ENCODE measurements around the gene TERT. TPM values are rescaled to one million over a fixed set of nuclear protein-coding genes. Genes with fewer than 3 reads are reported as not detected.

Gene TERT
- total and polyA plus RNA-seq, 2 of the 4 experiments (the other 2 are of a cell fraction) = not detected

DNA sequence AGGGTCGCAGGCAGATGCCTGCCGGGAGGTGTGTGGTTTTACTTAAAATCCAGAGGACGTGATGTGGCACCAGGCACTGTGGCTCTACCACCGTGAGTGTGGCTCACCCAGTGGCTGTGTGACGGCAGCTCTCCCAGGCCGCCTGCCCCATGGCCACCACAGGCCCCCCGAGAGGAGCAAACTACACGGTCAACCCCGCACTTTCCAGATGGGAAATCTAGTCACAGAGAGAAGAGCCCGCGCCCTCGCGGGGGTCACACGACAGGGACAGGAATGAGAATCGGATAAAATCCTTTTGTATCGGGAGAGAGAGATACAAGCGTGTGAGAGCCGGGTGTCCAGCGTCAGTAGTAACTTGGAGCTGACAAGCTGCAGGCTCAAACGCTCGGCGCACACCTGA is 24.4 kb downstream of the TERT start:
- no peak overlapping the region for H4K91ac ChIP-seq (ENCODE audit: insufficient read depth, low read depth, low read length)
- 95% methylated on average over 10 of the region's 22 CpGs; no CpG with 5 or more reads in 1 of the 2 experiments for WGBS, 2 experiments (ENCODE audit: extremely low coverage in 2 of 2, insufficient read length in 1 of 2)
- H3K9me3 ChIP-seq (ENCODE audit: control insufficient read depth, insufficient read depth, low read length) = peaks cover 27% of the 10 kb centered on the region
- DNase-seq (no peak), ATAC-seq (ENCODE audit: low read depth) (no peak)
- no peak overlapping the region for H2BK15ac ChIP-seq (ENCODE audit: low read depth, low read length)
- H3K18ac ChIP-seq (ENCODE audit: low read depth, low read length) = no peak overlapping the region
- TF ChIP-seq CEBPB (IDR thresholded peaks at IDR 0.05; ENCODE audit: low read depth, low read length) (no peak), USF2 (IDR thresholded peaks at IDR 0.05; ENCODE audit: low read depth, low read length) (no peak), MAFK (IDR thresholded peaks at IDR 0.05; ENCODE audit: low read depth, low read length) (no peak), CTCF (conservative IDR thresholded peaks at IDR 0.05; ENCODE audit: low read depth, low read length) (no peak), RCOR1 (IDR thresholded peaks at IDR 0.05; ENCODE audit: insufficient replicate concordance, low read length) (no peak), POLR2A (IDR thresholded peaks at IDR 0.05; ENCODE audit: low read depth, low read length) (no peak), RFX5 (IDR thresholded peaks at IDR 0.05; ENCODE audit: low read depth, low read length) (no peak), SMC3 (IDR thresholded peaks at IDR 0.05; ENCODE audit: low read depth, low read length) (no peak), MXI1 (IDR thresholded peaks at IDR 0.05; ENCODE audit: borderline replicate concordance, low read depth, low read length) (no peak), BHLHE40 (IDR thresholded peaks at IDR 0.05; ENCODE audit: low read depth, low read length) (no peak)
- no TSS peak for BruUV-seq (replicated peaks)
- H2BK5ac ChIP-seq (ENCODE audit: low read depth, low read length, poor library complexity, severe bottlenecking) = no peak overlapping the region
- H3K9ac ChIP-seq (ENCODE audit: low read depth, low read length) = no peak overlapping the region
- H3K4me2 ChIP-seq (ENCODE audit: low read depth, low read length) = no peak overlapping the region
- no peak overlapping the region for H3K4me3 ChIP-seq (ENCODE audit: insufficient read depth, low read depth, low read length)
- H3K9me1 ChIP-seq (ENCODE audit: insufficient read depth, low read length) = no peaks in the 10 kb centered on the region
- no peak overlapping the region for H2AFZ ChIP-seq (replicated peaks; ENCODE audit: low read length, poor library complexity)
- H3K23ac ChIP-seq (ENCODE audit: low read depth, low read length) = no peak overlapping the region
- dilution Hi-C loops (cut with HindIII; ENCODE audit: low sequenced_read_pairs, unreplicated experiment) = no loop called here
- H4K5ac ChIP-seq (ENCODE audit: low read depth, low read length) = no peak overlapping the region
- POLR2A ChIA-PET (ENCODE audit: unreplicated experiment) = no interaction called here
- H2AK5ac ChIP-seq (ENCODE audit: low read depth, low read length) = no peak overlapping the region
- in situ Hi-C loops (cut with MboI; ENCODE audit: low sequenced_read_pairs) = no loop called here
- H3K56ac ChIP-seq (ENCODE audit: extremely low read depth, insufficient read depth, low read length) = no peak overlapping the region
- H3K27ac ChIP-seq (ENCODE audit: insufficient read depth, low read length) = no peak overlapping the region
- H3K4me1 ChIP-seq (ENCODE audit: control insufficient read depth, insufficient read depth, low read length) = no peaks in the 10 kb centered on the region
- H2AK9ac ChIP-seq (replicated peaks; ENCODE audit: low read depth, low read length, poor library complexity) = no peak overlapping the region
- no peaks in the 10 kb centered on the region for H3K27me3 ChIP-seq (ENCODE audit: control insufficient read depth, insufficient read depth, low read length)
- H3K4ac ChIP-seq (ENCODE audit: low read depth, low read length) = no peak overlapping the region
- H3K79me1 ChIP-seq (ENCODE audit: low read depth in 1 of 2, low read length in 2 of 2) = no peaks in the 10 kb centered on the region
- H2BK20ac ChIP-seq (ENCODE audit: low read depth, low read length) = no peak overlapping the region
- no peak overlapping the region for H4K8ac ChIP-seq (ENCODE audit: low read depth in 2 of 2, low read length in 2 of 2)
- H3K36me3 ChIP-seq (ENCODE audit: control insufficient read depth, insufficient read depth, low read length) = no peaks in the 10 kb centered on the region
- no peak overlapping the region for H3K14ac ChIP-seq (replicated peaks; ENCODE audit: low read depth, low read length)
- no peaks in the 10 kb centered on the region for H4K20me1 ChIP-seq (ENCODE audit: insufficient read depth, low read length)
- CTCF ChIA-PET = no interaction called here
- H2BK120ac ChIP-seq (ENCODE audit: low read depth, low read length) = no peak overlapping the region
- intact Hi-C loops (cut with micrococcal nuclease) = no loop called here
